ENCODE data around the gene ZBTB7B.

ZBTB7B gene

DNA sequence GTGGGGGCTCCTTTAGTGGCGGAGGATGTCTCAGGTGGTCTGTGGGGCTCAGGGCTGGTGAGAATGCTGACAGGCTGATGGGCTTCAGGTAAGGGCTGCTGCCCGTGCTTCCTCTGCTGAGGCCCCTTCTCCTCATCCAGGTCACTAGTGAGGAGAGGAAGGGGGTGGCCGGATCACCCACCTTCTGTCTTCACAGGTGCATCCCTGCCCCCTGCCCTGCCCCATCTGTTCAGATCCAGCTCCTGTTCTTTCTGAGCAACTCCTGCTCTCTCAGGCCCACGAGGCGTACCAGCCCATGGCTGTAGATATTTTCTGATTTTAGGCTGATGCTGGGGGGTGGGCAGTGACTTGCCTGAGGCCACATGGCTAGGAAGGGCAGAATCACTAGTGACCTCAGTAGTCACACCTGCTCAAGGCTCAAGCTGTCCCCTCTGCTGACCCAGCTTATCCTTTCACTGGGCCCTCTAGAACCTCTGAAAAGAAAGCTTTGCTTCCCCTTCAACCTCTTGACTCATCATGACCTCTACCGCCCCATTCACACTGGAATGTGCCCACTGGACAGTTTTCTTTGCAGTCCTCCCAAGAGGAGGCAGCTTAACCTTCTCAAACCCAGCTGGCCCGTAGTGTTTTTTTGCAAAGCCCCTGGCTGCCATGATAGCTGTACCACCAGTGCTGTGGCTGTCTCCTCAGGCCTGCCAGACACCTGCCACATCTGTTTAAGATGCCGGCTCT lies 16.2 kb downstream of the ZBTB7B start:
- DNase-seq = no peak

DNA sequence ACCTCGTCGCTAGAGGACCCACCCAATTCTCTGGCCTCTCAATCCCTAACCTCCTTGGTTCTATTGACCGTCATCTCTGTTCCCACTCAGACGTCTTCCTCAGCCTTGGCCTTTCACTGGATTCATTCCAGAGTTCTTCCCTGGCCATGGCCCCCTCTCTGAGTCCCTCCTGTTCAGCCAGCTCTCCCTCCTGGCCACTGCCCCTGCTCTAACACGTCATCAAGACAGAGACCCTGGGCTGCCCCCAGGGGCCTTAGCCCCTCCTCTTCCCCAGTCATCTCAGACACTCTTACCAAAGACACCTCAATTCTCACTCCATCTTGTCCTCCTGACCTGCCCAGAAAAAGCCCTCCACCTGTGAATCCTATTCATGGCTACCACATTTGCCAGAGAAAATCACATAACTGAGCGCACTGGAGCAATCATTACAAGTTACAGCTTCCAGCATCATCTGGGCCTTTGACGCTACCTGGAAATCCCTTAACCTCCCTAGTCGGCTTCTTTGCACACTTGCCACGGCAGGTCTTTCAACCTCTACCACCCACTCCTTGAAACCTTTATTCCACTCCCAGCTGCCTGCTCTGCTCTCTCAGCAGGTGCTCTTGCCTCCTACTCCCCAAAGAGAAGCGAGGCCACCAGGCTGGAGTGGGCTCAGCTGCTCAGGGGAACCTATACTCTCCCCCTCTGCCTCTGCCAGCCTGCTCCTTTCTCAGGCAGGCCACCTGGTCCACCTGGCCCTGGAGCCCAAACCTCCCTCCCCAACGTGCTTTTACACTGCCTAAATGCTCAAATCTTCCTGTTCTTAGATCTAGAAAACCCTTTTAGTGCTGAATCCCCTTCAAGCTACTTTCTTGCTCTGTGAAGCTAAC lies 17.0 kb downstream of the ZBTB7B start:
- no peak for DNase-seq

DNA sequence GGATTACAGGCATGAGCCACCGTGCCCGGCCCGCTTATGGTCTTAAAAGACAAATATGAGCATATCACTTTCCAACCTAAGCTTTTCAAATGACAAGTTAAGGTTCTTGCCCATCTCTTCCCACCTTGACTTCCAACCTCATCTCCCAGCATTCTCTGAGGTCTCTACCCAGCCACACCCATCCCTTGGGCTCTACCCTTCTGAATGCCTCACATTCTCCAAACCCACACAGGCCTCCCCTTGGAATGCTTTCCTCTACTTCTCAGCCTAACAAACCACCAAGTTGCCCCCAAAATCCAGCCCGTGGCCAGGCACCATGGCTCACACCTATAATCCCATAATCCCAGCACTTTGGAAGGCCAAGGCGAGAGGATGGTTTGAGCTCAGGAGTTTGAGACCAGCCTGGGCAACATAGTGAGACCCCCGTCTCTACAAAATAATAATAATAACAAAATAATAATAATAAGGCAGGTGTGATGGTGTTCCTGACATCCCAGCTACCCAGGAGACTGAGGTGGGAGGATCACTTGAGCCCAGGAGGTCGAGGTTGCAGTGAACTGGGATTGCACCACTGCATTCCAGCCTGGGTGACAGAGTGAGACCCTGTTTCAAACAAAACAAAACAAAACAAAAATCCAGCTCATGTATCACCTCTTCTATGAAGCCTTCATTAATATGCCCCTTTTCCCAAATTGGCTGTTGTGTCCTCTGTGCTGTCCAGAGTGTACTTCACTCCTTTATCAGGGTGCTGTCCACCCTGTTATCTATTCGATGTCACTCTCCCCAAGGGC lies 19.7 kb downstream of the ZBTB7B start:
- no peak for DNase-seq

DNA sequence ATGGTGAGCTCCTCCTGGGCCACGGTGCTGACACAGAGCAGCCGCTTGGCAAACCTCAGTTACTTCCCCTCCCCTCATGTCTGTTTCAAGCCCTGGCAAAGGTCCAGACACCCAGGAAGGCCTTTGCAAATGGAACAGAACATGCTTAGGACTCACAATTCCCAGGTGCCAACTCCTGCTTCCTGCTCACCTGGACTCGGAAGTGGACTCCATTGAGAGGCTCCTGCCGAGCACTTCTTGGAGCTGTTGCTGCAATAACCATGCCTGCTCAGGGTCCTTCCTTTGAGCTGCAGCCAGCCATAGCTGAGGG lies 20.3 kb downstream of the ZBTB7B start:
- peak; percentile 47 for DNase-seq

DNA sequence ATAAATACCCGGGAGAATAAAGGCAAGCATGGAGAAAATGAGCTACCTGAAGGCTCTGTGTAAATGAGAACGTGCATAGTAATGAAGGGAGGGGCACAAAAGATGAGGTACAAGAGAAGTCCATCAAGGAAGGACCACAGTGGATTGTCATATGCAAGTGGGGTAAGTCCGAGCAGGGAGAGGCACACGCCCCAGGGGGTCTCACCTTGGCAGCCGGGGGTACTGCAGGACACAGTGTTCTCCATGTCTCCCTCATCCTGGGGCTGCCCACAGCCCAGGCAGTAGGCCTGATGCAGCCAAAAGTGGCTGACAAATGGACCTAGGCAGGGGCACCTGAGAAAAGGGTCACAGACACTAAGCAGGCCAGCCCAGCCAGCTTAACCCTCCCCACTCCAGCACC lies 21.0 kb downstream of the ZBTB7B start:
- no peak for DNase-seq

DNA sequence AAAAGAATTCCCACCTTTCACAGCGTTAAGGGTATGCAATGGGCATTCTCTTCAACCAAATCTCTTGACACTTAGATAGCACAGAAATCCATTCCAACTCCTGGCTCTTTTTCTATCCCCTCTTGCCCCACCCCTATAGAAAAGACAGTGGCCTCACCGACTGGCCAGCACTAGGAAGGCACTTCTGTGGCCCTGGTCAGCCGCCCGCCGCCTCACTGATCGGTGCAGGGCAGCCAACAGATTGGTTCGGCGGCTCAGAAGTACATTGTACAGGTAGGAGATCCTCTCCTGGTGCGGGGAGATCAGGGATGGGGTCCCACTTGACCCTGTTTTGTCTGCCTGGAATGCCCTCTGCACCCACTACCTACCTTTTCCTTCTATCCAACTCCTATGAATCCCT lies 21.7 kb downstream of the ZBTB7B start:
- DNase-seq = no peak

DNA sequence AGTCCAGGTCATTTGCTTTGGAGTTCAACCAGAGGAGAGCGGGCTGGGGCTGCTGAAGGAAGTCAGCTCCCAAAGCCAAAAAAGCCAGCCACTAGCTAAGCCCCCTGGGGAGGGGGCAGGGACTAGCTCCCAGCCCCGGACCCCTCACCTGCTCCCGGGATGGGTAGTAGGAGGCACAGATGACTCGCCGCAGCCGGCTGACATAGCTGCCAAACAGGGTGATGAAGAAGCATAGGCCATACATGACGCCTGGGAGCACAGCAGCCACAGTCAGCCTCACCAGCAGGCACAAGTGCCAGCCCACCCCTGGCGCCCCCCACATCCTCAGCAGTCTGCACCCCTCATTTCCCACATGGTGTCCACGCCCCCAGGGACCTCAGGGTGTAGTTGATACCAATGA lies 23.6 kb downstream of the ZBTB7B start:
- no peak for DNase-seq

DNA sequence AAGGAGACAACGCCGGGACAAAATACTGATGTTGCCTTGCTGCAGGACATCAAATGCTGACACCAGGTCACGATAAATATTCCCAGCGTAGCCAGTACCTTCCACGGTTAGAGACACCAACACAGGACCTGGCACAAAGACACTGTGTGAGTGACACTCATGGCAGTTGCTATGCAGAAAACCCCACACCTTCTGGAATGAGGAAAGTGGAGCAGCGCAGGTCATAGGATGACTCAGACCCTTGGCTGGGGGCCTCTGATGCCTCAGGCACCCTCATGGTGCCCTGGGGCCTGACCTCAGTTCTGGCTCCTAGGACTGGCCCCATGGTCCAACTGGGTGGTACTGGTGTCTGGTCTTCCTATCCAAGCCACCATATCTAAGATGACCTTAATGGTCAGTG lies 24.0 kb downstream of the ZBTB7B start:
- DNase-seq = no peak

DNA sequence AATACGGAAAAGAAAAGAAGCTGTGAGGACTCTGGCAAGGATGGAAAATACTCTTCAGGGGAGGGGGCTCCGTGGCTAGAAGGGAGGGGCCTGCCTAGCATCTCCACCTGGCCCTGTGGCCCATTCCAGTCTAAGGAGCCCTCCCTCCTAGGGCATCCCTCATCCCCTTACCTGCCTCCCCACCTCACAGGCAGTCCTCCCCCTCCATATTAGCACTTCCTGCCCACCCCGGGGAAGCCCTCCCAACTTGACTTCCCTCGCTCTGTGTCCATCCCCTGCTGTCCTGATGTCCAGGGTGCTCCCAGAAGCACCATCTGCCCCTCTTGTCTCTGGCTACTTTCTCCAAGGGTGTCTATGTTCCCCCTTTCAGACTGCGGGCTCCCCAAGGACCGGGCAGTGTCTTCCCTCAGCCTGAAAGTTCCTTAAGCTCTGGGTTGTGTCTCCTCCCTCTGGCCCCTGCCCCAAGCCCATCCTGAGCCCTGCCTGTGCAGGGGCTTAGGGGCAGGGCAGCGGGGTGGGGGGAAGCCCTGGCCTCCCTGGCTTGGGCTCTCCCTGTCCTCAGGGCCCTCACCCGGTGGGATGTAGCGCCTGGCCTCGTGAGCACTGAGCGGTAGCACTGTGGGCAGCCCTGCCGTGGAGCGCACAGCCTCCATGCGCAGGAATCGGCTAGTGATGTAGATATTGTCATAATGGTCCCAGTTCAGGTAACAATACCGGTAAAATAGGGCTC lies 27.1 kb downstream of the ZBTB7B start:
- no peak for DNase-seq

DNA sequence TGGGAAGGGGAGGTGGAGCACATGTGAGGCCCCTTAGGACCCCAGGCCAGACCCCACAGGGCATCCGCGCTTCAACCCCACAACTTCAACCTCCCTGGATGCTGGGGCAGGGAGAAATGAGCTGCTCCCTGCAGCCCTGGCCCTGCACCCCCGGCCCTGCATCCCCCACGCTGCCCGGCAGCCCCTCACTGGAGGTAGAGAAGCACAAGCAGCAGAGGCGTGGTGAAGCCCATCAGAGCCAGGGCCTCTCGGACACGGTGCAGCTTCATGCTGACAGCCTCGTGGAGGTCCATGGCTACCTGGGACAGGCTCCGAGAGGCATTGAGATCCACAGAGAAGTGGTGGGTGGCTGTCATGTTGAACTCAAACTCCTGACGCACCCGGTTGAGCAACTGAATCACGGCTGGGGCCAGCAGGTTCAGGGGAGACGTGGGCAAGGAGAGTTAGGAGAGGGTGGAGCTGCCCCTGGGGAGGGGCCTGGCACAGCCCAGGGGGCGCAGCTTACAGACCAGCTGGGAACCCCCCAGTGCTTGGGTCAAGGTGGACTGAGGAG lies 27.7 kb downstream of the ZBTB7B start:
- DNase-seq = no peak

DNA sequence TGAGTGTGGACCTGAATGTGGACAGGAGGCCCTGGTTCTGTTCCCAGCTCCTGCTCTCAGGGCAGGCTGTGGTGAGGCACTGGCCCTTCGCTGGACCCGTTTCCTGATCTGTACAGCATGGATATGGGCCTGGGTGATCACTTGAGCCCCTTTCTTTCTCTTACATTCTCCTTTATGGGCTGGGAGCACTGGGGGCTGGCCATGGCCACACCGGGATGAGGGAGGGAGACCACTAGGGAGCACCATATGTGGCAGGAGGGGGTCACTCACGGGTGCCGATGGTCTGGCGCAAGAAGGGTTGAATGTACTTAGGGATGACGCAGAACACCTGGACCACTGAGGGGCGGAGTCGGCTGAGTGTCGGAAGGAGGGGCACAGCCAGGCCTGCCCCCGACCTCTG lies 28.3 kb downstream of the ZBTB7B start:
- no peak for DNase-seq

DNA sequence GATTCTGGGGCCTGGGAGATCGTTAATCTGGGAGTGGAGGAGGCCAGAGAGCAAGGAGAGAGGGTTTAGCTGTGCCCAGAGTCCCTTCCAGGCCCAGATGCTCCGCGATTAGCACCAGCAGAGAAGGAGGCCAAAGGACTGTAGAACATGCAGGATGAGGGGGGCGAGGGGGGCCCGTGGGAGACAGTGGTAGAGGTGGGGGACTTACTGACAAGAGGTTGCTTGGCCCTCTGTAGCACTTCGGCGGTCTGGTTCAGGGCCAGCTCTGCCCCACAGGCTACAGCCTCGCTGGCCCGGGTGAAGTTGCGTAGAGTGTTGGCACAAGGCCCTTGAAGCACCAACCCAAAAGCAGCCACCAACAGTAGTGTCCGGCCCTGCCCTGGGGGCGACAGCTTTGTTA lies 30.3 kb downstream of the ZBTB7B start:
- no peak for DNase-seq

DNA sequence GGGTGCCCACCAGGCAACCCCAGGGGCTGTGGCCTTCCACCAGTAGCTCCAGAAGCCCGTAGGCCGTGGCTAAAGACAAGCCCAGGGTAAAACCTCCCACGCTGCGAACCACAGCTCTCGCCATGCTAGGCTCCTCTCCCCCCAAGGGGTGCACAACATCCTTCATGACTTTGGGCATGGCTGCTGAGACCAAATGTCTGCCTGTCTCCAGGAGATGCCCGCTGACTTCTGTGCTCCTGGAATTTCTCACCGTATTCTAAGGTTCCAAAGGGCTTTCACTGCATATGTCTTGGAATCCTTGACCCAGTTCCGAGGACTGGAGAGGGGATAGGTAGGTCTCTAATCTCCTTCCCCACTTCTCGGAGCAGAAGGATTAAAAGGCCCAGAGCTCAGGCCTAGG lies 30.9 kb downstream of the ZBTB7B start, which contains the start of the genes DCST1 and DCST2:
DCST1 (plus strand) TSS at position 301 of the 400 bp plus-strand sequence. CDS start 213 bp downstream, outside the sequence.
DCST2 (minus strand) TSS at position 258 of the 400 bp plus-strand sequence; CDS start at position 178, 80 bp downstream.
- no peak for DNase-seq

DNA sequence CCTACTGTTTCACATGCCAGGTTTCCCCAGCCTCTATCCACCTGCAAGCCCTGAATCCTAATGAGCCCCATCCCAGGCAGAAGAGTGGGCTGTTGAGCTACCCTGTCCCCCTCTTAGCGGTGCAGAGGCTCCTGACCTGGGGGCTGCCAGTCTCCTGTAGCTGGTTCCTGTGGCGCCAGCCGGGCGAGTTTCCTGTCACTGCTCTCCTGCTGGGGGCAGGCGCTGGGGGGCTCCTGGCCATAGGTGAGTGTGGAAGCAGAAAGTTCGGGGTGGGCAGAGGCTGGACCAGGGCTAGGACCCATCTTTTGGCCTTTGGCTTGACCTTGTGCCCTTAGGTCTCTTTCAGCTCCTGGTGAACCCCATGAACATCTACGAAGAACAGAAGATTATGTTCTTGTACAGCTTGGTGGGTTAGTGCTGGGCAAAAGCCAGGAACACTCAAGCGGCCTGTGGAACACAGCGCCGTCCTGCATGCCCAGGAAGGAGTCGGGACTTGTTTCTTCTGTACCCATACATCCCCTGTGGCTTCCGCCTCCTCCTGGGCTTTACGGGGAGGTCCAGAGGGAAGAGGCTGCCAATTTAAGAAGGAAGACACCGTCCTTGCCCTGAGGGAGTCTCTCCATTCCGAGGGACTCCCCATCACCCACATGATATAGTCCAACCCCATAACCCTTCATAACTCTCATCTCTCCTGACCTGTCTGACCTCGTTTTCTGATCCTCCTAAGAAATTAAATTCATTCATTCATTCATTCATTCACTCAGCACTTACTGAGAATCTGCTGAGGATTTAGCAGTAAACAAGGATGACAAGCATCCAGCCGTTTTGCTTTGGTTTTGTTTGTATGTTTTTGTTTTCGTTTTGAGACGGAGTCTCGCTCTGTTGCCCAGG lies 32.0 kb downstream of the ZBTB7B start:
- no peak for DNase-seq

DNA sequence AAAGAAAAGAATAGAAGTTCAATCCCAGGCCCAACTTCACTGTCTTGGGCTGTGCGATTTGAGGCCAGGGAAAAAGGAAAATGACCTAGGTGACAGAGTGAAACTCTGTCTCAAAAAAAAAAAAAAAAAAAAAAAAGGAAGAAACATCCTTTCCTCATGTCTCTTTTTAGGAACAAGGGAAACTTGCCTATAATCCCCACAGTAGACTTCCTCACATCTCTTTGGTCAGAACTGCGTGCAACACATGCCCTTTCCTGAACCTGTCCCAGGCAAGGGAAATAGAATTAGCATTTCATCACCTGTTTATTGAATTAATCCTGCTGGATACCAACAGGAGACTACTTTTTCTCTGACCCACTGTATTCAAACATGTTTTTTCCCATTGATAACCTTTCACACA lies 33.3 kb downstream of the ZBTB7B start:
- no peak for DNase-seq

DNA sequence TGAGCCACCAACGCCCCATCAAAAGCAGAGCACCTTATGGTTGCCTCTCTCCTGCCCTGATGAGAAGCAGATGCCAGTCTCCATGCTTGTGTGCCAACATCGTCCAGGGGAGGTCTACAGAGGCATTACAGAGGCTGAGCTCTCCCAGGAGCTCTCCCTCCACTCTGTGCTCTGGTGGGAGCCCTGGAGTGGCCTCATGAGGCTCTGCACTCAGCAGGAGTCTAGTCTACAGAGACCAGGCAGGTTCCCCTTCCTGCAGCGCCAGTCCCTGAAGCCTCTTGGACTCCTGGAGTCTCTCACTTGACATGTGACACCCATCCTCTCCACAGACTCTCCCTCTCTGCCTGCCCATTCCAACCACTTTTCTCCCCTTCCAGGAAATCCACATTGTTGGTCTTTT lies 34.4 kb downstream of the ZBTB7B start:
- DNase-seq = no peak

DNA sequence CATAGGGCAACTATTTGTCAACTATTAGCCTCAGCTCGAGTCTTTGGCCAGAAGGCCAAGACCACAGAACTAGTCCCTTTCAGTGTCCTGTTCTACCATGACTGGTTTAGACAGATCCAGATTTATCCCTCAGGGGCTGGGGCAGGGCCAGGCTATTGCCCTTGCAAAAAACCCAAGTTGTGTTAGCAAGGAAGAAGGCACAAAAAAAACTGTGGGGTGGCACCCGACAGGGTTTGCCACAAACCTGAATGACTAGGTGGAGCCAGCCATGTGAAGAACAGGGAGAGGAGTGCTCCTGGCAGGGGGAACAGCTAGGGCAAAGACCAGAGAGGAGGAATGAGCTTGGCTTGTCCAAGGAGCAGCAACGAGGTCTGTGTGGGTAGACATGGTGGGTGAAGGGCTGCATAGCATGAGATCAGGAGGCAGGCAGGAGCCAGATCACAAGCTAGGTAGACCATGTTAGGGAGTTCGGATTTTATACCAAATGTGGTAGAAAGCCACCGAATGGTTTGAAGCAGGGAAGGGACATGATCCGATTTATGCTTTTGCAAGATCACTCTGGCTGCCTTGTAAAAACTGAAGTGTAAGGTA lies 35.3 kb downstream of the ZBTB7B start:
- no peak for DNase-seq

DNA sequence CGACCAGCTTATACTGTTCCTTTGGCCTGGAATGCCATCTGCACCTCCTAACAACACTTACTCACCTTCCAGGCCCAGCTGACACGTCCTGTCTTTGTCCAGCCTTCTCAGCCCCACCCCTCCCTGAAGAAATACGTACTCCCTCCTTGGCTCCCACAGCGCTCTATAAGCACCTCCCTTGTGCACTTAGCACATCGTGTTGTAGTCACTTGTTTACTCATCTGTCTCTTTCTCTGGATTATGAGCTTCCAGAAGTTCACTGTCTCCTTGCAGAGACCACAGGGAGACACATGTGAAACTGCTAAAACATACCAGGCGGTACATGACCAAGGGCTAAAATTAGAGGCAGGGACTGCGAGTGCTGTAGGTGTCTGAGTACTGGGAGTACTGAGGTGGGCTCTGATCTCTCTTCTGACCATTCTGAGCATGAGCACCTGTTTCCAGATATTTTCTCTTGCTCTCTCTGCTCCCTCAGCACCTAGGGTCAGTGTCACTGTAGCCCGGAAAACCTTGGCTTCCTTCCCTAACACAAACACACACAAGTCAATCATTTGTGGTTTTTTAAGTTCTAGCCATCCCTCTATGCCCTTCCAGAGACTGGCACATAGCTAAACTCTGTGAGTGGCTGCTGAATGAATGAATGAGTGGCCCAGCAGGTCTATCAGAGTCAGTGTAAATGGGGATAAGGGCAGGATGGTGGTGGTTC lies 36.2 kb downstream of the ZBTB7B start:
- DNase-seq = no peak

DNA sequence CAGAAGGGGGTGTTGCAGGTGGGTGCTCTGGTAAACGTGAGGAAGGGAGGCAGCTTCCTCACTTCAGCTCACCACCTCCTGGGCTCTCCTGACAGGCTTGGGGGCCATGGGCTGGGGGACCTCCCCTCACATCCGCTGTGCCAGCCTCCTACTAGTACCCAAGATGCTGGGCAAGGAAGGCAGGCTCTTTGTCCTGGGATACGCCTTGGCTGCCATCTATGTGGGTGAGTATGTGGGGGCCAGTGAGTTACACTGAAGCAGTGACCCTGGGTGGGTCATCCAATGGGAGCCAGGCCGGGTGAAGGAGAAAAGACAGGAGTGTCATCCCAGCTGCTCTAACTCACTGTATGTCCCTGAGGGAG lies 36.7 kb downstream of the ZBTB7B start:
- DNase-seq = no peak

DNA sequence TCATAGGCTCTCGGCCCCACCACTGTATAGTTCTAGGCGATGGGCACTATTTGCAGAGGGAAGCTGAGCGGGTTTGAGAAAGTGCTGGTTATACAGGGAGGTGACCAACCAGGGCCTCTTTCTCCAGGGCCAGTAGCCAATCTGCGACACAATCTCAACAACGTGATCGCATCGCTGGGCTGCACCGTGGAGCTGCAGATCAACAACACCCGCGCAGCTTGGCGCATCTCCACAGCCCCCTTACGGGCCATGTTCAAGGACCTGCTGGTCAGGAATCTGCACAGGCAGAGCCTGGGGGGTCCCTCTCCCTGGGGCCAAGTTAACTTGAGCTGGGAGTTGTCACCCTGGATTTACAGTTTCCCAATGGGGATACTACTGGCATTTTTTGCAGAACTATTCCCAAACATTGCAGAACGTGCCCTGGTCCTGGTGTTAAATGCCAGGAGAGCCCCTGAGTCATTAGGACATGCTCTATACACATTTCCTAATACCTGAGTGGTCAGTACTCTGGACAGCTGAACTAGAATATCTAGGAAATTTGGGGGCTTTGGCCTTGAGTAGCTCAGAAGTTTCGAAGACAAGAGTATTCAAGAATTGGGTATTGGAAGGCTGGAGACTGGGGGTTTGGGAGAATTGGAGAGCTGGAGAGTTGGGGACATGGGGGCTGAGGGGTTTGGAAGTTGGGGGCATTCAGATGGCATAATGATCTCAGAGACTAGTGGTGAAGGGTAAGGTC lies 37.9 kb downstream of the ZBTB7B start:
- no peak for DNase-seq

Measured in OCI-M1 (cell line).